HG03354 (cell line): ENCODE data around the gene VAMP2.

Source experiments
- ATAC-seq: cut with Tn5 transposase; IDR thresholded peaks from one replicate; pipeline ENCODE4 v1.9.1; 2021; ENCODE audit warnings: mild to moderate bottlenecking; ENCODE audit not compliant: unreplicated experiment, poor library complexity, severe bottlenecking

Gene VAMP2

GRCh38 chr17:8126491-8127066 is 36.2 kb downstream of the VAMP2 start:
- ATAC-seq, result no peak

DNA sequence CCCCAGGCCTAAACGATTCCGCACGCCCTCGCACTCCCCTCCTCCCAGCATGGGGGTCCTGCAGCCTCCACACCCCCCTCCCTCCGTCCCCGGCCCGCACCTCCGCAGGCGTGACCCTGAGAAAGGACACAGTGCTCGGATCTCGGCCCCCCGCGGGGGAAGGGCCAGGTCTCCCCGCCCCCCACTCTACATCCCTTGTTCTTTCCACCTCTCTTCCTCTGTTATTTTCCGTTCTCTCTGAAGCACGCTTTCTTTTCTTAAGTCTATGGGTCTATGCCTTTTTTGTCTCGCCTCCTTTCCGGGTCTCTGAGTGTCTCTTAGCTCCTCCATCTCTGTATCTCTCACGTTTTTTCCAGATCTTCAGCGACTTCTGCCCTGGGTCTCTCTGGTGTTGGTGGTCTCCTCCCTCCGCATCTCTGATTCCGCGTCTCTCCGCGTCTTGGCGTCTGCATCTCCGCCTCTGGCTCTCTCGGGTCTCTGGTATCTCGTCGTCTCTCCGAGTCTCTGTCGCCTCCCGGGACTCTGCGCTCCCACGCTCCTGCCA is 36.7 kb downstream of the VAMP2 start:
- no peak for ATAC-seq

- ATAC-seq, result no peak
Observed at GRCh38 chr17:8125154-8125946, 37.4 kb downstream of the VAMP2 start.

- ATAC-seq, result no peak
Observed at GRCh38 chr17:8124350-8125153, 38.2 kb downstream of the VAMP2 start.

DNA sequence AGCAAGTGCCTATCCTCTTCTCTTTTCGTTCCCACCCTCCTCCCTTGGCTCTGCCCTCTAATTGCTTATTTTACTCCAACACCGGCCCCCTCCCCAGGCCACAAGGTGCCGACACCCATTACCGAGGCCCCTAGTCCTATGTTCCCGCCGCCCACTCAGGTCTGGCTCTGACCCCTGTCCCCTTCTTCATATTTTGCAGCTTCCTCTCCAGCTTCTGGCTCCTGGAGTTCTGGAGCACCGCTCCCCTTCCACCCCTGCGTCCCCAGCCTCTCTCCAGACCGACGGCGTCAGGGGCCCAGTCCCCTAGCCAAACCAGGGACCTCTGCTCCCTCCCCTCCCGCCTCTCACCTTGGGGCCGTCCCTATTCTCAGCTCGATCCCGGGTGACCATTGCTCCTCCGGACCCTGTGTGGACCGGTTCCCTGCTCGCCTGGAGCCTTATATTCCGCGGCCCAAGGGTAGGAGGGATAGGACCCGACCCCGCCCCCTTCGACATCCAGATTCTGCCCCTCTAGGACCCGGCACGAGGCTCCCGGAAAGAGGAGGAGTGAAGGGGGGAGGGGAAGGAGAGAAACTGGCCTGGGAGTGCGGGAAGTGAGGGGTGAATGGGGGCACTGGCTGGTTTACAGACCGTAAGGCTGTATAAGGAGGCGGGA is 38.9 kb downstream of the VAMP2 start, which contains the start of gene HES7:
HES7 (minus strand) TSS at position 412 of the 655 bp plus-strand sequence; CDS start at position 390, 22 bp downstream.
- ATAC-seq, result no peak

DNA sequence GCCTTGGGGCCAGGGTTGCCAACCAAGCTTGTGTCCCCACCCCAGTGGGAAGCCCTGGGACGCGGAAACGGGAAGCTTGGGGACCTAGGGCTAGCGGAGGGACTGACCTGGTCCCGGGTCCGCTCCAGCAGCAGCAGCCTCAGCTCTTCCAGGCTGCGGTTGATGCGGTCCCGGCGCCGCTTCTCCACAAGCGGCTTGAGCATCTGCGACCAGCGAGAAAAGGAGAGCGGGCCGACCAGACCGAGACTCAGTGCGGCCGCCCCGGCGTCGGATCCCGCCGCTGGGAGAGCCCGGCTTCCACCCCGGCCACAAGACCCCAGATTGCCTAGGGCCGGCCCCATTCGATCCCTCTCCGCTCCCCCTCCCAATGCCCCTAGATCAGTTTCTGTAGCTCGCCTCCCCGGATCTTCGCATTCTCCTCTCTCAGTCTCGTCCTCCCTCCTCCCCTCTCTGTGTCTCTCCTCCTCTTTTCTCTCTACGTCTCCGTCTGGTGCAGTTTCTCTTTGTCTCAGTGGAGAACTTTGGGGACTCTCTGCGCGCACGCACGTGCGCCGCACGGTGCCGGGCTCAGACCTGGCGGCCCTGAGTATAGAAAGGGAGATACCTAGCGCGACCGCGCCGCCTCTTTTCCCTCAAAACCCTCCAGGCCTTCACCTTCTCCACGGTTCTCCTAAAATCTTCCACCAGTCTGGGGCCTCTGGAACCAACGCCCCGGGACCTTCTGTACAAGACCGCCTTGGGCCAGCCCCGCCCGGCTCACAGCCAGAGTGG is 39.6 kb downstream of the VAMP2 start:
- ATAC-seq, result no peak

DNA sequence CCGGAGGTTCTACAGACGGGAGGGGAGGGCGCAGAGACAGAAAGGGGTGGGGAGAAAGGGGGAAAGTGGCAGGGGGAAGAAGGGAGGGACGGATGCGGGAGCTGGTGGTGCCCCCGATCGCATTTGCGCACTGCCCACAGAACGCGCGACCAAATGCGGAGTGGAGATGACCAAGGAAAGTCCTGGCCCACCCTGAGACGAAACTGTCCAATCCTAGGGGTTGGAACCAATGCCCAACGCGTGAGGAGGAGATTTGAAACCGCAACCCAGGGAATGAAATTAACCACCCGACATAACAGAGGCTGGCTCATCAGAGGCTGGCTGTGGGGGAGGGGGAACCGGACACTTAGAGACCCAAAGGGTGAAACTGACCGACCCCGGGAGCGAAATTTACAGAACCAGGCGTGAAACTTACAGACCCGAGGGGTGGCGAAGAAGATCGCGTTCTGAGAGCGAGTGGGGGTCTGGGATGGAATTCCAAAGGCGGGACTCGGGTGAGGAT is 40.3 kb downstream of the VAMP2 start:
- ATAC-seq, result no peak

- ATAC-seq, result no peak
Observed at GRCh38 chr17:8121681-8122421, 40.9 kb downstream of the VAMP2 start.

GRCh38 chr17:8121407-8121680 is 41.4 kb downstream of the VAMP2 start:
- no peak for ATAC-seq

GRCh38 chr17:8120520-8121406 is 42.0 kb downstream of the VAMP2 start:
- no peak for ATAC-seq

- peak; percentile 32 for ATAC-seq
Observed at GRCh38 chr17:8119581-8120519, 42.9 kb downstream of the VAMP2 start.

DNA sequence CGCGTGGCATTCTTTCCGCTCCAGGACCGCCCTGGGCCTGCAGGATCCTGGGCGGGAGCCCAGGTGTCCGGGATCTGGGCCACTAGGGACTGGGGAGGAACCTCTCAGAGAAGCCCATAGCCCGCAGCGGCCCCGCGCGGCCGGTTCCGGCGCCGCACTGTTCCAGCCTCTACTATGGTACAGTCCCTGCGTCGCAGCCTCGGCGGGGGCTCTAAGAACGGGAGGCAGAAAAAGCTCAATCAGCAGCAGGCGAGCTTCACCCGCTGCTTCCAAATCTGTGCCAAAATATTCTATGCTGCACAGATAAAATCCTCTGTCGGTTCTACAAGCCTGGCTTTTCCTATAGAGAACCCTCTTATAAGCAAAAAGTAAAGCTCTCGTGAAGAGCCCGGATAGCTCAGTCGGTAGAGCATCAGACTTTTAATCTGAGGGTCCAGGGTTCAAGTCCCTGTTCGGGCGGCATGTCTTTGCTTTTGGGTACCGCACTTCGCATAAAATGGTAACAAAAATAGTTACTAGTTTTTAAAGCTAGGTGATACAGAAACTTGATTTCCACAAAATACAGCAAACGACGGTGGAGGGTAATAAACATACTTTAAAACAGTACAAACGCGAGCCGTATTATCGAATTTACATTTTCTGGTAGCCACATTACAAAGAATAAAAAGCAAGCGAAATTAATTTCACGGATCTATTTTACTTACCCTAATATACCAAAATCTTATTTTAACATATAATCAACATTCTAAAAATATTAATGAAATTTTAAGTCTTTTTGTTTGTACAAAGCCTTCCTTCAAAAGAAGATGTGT is 43.8 kb downstream of the VAMP2 start:
- peak; percentile 40 for ATAC-seq

GRCh38 chr17:8117980-8118768 is 44.6 kb downstream of the VAMP2 start, which contains the start of gene ALOXE3:
Gene ALOXE3, minus strand, starts transcription at chr17:8118514. Its CDS starts 524 bp downstream, at chr17:8117990.
- ATAC-seq, result peak; percentile 0

GRCh38 chr17:8117367-8117979 is 45.3 kb downstream of the VAMP2 start:
- no peak for ATAC-seq
